ENCODE results near the gene PINLYP.
A peak's percentile ranks its signal among the peaks of the same experiment; 100 is the strongest.

Gene PINLYP

GRCh38 chr19:43578787-43579186, 3.2 kb downstream of the PINLYP start:
- no peak for DNase-seq
- Histone ChIP-seq H3K23ac (ENCODE audit: low read length) (no peak overlapping the region), H2BK5ac (ENCODE audit: low read depth, low read length, poor library complexity) (no peak overlapping the region), H3K27me3 (ENCODE audit: insufficient read depth, low read length) (no peaks in the 10 kb centered on the region), H3K9me3 (ENCODE audit: insufficient read depth, low read depth, low read length) (peaks cover 1% of the 10 kb centered on the region), H3K4ac (ENCODE audit: low read depth, low read length) (no peak overlapping the region), H2BK12ac (ENCODE audit: low read length) (no peak overlapping the region), H4K12ac (ENCODE audit: low read depth, low read length) (no peak overlapping the region), H2BK120ac (ENCODE audit: insufficient read depth, low read length, poor library complexity) (no peak overlapping the region), H3K4me3 (ENCODE audit: low read depth, low read length) (no peak overlapping the region), H3K14ac (ENCODE audit: low read length) (no peak overlapping the region), H2AK5ac (ENCODE audit: low read length) (no peak overlapping the region), H3K18ac (ENCODE audit: low read length) (no peak overlapping the region), H3K79me2 (ENCODE audit: control insufficient read depth, insufficient read depth, low read length, poor library complexity) (peaks cover 4% of the 10 kb centered on the region), H3K36me3 (ENCODE audit: control insufficient read depth in 1 of 2, insufficient read depth in 2 of 2, low read length in 2 of 2) (no peaks in the 10 kb centered on the region), H2AFZ (ENCODE audit: insufficient read depth, low read length, poor library complexity) (no peak overlapping the region), H3K4me1 (ENCODE audit: control insufficient read depth in 1 of 2, insufficient read depth in 2 of 2, low read length in 2 of 2) (peaks cover 3 to 13% of the 10 kb centered on the region in 2 experiments), H4K8ac (ENCODE audit: low read depth, low read length) (no peak overlapping the region), H3K79me1 (ENCODE audit: low read length) (peaks cover 6% of the 10 kb centered on the region), H4K91ac (ENCODE audit: low read depth, low read length) (no peak overlapping the region), H3K9ac (ENCODE audit: low read length) (no peak overlapping the region), H3K4me2 (ENCODE audit: low read length) (no peak overlapping the region), H3K27ac (ENCODE audit: low read depth, low read length) (no peak overlapping the region)
- 86% methylated on average over 1 of the region's 3 CpGs for WGBS (ENCODE audit: extremely low coverage, insufficient coverage, insufficient read length)

- Histone ChIP-seq H3K27me3 (ENCODE audit: insufficient read depth, low read length) (no peaks in the 10 kb centered on the region), H3K9me3 (ENCODE audit: insufficient read depth, low read depth, low read length) (peaks cover 2% of the 10 kb centered on the region), H2BK5ac (ENCODE audit: low read depth, low read length, poor library complexity) (no peak overlapping the region), H3K79me1 (ENCODE audit: low read length) (peaks cover 3% of the 10 kb centered on the region), H4K91ac (ENCODE audit: low read depth, low read length) (no peak overlapping the region), H3K4me2 (ENCODE audit: low read length) (no peak overlapping the region), H2BK120ac (ENCODE audit: insufficient read depth, low read length, poor library complexity) (no peak overlapping the region), H3K23ac (ENCODE audit: low read length) (no peak overlapping the region), H3K79me2 (ENCODE audit: control insufficient read depth, insufficient read depth, low read length, poor library complexity) (no peaks in the 10 kb centered on the region), H3K36me3 (ENCODE audit: control insufficient read depth in 1 of 2, insufficient read depth in 2 of 2, low read length in 2 of 2) (peaks cover 0 to 5% of the 10 kb centered on the region in 2 experiments), H2AFZ (ENCODE audit: insufficient read depth, low read length, poor library complexity) (no peak overlapping the region), H2BK12ac (ENCODE audit: low read length) (no peak overlapping the region), H2AK5ac (ENCODE audit: low read length) (no peak overlapping the region), H4K12ac (ENCODE audit: low read depth, low read length) (no peak overlapping the region), H3K14ac (ENCODE audit: low read length) (no peak overlapping the region), H3K18ac (ENCODE audit: low read length) (no peak overlapping the region), H3K4me3 (ENCODE audit: low read depth, low read length) (no peak overlapping the region), H3K27ac (ENCODE audit: low read depth, low read length) (no peak overlapping the region), H4K8ac (ENCODE audit: low read depth, low read length) (no peak overlapping the region), H3K9ac (ENCODE audit: low read length) (no peak overlapping the region), H3K4ac (ENCODE audit: low read depth, low read length) (no peak overlapping the region), H3K4me1 (ENCODE audit: control insufficient read depth in 1 of 2, insufficient read depth in 2 of 2, low read length in 2 of 2) (peaks cover 0 to 4% of the 10 kb centered on the region in 2 experiments)
- no CpG with 5 or more reads among the region's 7 CpGs for WGBS (ENCODE audit: extremely low coverage, insufficient coverage, insufficient read length)
- no peak for DNase-seq
These were observed 5.9 kb downstream of the PINLYP start for GRCh38 chr19:43581467-43581866.

- Histone ChIP-seq H3K4me1 (ENCODE audit: control insufficient read depth in 1 of 2, insufficient read depth in 2 of 2, low read length in 2 of 2) (peaks cover 0 to 4% of the 10 kb centered on the region in 2 experiments), H3K27ac (ENCODE audit: low read depth, low read length) (no peak overlapping the region), H2BK120ac (ENCODE audit: insufficient read depth, low read length, poor library complexity) (no peak overlapping the region), H3K27me3 (ENCODE audit: insufficient read depth, low read length) (no peaks in the 10 kb centered on the region), H3K36me3 (ENCODE audit: control insufficient read depth in 1 of 2, insufficient read depth in 2 of 2, low read length in 2 of 2) (peaks cover 0 to 8% of the 10 kb centered on the region in 2 experiments), H3K79me2 (ENCODE audit: control insufficient read depth, insufficient read depth, low read length, poor library complexity) (no peaks in the 10 kb centered on the region), H2BK5ac (ENCODE audit: low read depth, low read length, poor library complexity) (no peak overlapping the region), H2BK12ac (ENCODE audit: low read length) (no peak overlapping the region), H3K9ac (ENCODE audit: low read length) (no peak overlapping the region), H3K18ac (ENCODE audit: low read length) (no peak overlapping the region), H3K4ac (ENCODE audit: low read depth, low read length) (no peak overlapping the region), H3K14ac (ENCODE audit: low read length) (no peak overlapping the region), H3K9me3 (ENCODE audit: insufficient read depth, low read depth, low read length) (peaks cover 3% of the 10 kb centered on the region), H3K79me1 (ENCODE audit: low read length) (peaks cover 3% of the 10 kb centered on the region), H4K91ac (ENCODE audit: low read depth, low read length) (no peak overlapping the region), H2AK5ac (ENCODE audit: low read length) (no peak overlapping the region), H3K4me2 (ENCODE audit: low read length) (no peak overlapping the region), H2AFZ (ENCODE audit: insufficient read depth, low read length, poor library complexity) (no peak overlapping the region), H4K8ac (ENCODE audit: low read depth, low read length) (no peak overlapping the region), H4K12ac (ENCODE audit: low read depth, low read length) (no peak overlapping the region), H3K4me3 (ENCODE audit: low read depth, low read length) (no peak overlapping the region), H3K23ac (ENCODE audit: low read length) (no peak overlapping the region)
- no CpG with 5 or more reads among the region's 2 CpGs for WGBS (ENCODE audit: extremely low coverage, insufficient coverage, insufficient read length)
- DNase-seq, result no peak
These were observed 6.9 kb downstream of the PINLYP start for GRCh38 chr19:43582495-43582894.

- H3K14ac ChIP-seq (ENCODE audit: low read length), result no peak overlapping the region
- H3K4me3 ChIP-seq (ENCODE audit: low read depth, low read length), result no peak overlapping the region
- peaks cover 0 to 14% of the 10 kb centered on the region in 2 experiments for H3K36me3 ChIP-seq (ENCODE audit: control insufficient read depth in 1 of 2, insufficient read depth in 2 of 2, low read length in 2 of 2)
- no peak overlapping the region for H2BK12ac ChIP-seq (ENCODE audit: low read length)
- H3K23ac ChIP-seq (ENCODE audit: low read length), result no peak overlapping the region
- H3K18ac ChIP-seq (ENCODE audit: low read length), result no peak overlapping the region
- H3K9me3 ChIP-seq (ENCODE audit: insufficient read depth, low read depth, low read length), result peaks cover 3% of the 10 kb centered on the region
- H4K12ac ChIP-seq (ENCODE audit: low read depth, low read length), result no peak overlapping the region
- H3K27me3 ChIP-seq (ENCODE audit: insufficient read depth, low read length), result no peaks in the 10 kb centered on the region
- no peak overlapping the region for H4K91ac ChIP-seq (ENCODE audit: low read depth, low read length)
- H3K27ac ChIP-seq (ENCODE audit: low read depth, low read length), result no peak overlapping the region
- H3K79me2 ChIP-seq (ENCODE audit: control insufficient read depth, insufficient read depth, low read length, poor library complexity), result no peaks in the 10 kb centered on the region
- peak overlapping the region; percentile 50 for H3K9ac ChIP-seq (ENCODE audit: low read length)
- peaks cover 3% of the 10 kb centered on the region for H3K79me1 ChIP-seq (ENCODE audit: low read length)
- H2BK120ac ChIP-seq (ENCODE audit: insufficient read depth, low read length, poor library complexity), result no peak overlapping the region
- H3K4me2 ChIP-seq (ENCODE audit: low read length), result no peak overlapping the region
- no peak for DNase-seq
- peaks cover 0 to 4% of the 10 kb centered on the region in 2 experiments for H3K4me1 ChIP-seq (ENCODE audit: control insufficient read depth in 1 of 2, insufficient read depth in 2 of 2, low read length in 2 of 2)
- WGBS (ENCODE audit: extremely low coverage, insufficient coverage, insufficient read length), result no CpG with 5 or more reads among the region's 1 CpG
- H2AK5ac ChIP-seq (ENCODE audit: low read length), result no peak overlapping the region
- no peak overlapping the region for H2BK5ac ChIP-seq (ENCODE audit: low read depth, low read length, poor library complexity)
- no peak overlapping the region for H4K8ac ChIP-seq (ENCODE audit: low read depth, low read length)
- no peak overlapping the region for H3K4ac ChIP-seq (ENCODE audit: low read depth, low read length)
- H2AFZ ChIP-seq (ENCODE audit: insufficient read depth, low read length, poor library complexity), result no peak overlapping the region
These were observed 8.9 kb downstream of the PINLYP start for GRCh38 chr19:43584484-43584883.

Data from trophoblast cell (in vitro differentiated cells and primary cell).